NCI-H2196 treated with DMSO at 0.1 percent for 48 hours (cell line): Measurements from ENCODE around the gene RANBP1.
A peak's percentile ranks its signal among the peaks of the same experiment; 100 is the strongest.
"Not testable (repeated sequence)": the region's sequence is repeated elsewhere in the genome, so short reads cannot be mapped to it uniquely, and the experiment has no call there.

Experiments
- DNase-seq: peaks from one replicate; lab custom pipeline; 2025; ENCODE audit not compliant: unreplicated experiment; lab: John Stamatoyannopoulos, UW

Gene RANBP1

GRCh38 chr22:20149257-20150250 is 33.6 kb downstream of the RANBP1 start:
- no peak for DNase-seq

GRCh38 chr22:20150381-20151275 is 34.7 kb downstream of the RANBP1 start, which contains the start of gene CCDC188:
Gene CCDC188, minus strand, starts transcription at chr22:20151055. Its CDS starts 69 bp downstream, at chr22:20150986.
- no peak for DNase-seq

GRCh38 chr22:20151276-20151588 is 35.3 kb downstream of the RANBP1 start:
- no peak for DNase-seq

GRCh38 chr22:20152464-20152890 is 36.6 kb downstream of the RANBP1 start:
- DNase-seq: no peak

- no peak for DNase-seq
These were observed 38.0 kb downstream of the RANBP1 start for GRCh38 chr22:20153945-20154344.

- no peak for DNase-seq
These were observed 38.8 kb downstream of the RANBP1 start for GRCh38 chr22:20154602-20155187.

GRCh38 chr22:20155330-20156041 is 39.6 kb downstream of the RANBP1 start:
- DNase-seq: peak; percentile 65

GRCh38 chr22:20156042-20156389 is 40.1 kb downstream of the RANBP1 start:
- no peak for DNase-seq

- DNase-seq: peak; percentile 1
These were observed 40.9 kb downstream of the RANBP1 start for GRCh38 chr22:20156611-20157429.

GRCh38 chr22:20157430-20158183 is 41.7 kb downstream of the RANBP1 start:
- DNase-seq: no peak

GRCh38 chr22:20158391-20159036 is 42.6 kb downstream of the RANBP1 start:
- no peak for DNase-seq

GRCh38 chr22:20159076-20159475 is 43.2 kb downstream of the RANBP1 start:
- DNase-seq: no peak

GRCh38 chr22:20159531-20159930 is 43.6 kb downstream of the RANBP1 start:
- DNase-seq: not testable (repeated sequence)

- no peak for DNase-seq
These were observed 44.1 kb downstream of the RANBP1 start for GRCh38 chr22:20160041-20160440.

- DNase-seq: no peak
These were observed 49.0 kb downstream of the RANBP1 start for GRCh38 chr22:20164863-20165262.

GRCh38 chr22:20165421-20165820 is 49.5 kb downstream of the RANBP1 start:
- DNase-seq: no peak

GRCh38 chr22:20165913-20166312 is 50.0 kb downstream of the RANBP1 start:
- DNase-seq: no peak

GRCh38 chr22:20166703-20167102 is 50.8 kb downstream of the RANBP1 start:
- DNase-seq: no peak
